BE2C (cell line): Measurements from ENCODE around the gene IGSF21.
A peak's percentile ranks its signal among the peaks of the same experiment; 100 is the strongest.

Experiments used
- DNase-seq: peaks from one replicate; pipeline ENCODE4 v3.0.0-alpha.2; 2020
- H3K27me3 ChIP-seq: fragments of 250-450 bp; sonication (Bioruptor Pico); 2 replicates; pipeline ENCODE4 v1.5.1; 2020; ENCODE audit warnings: mild to moderate bottlenecking
- H3K36me3 ChIP-seq: fragments of 250-450 bp; sonication (Bioruptor Pico); 2 replicates; pipeline ENCODE4 v1.5.1; 2020; ENCODE audit warnings: mild to moderate bottlenecking
- H3K4me1 ChIP-seq: fragments of 250-450 bp; sonication (Bioruptor Pico); 2 replicates; pipeline ENCODE4 v1.5.1; 2020
- H3K4me3 ChIP-seq: 2 replicates; pipeline ENCODE4 v1.5.1; 2011; ENCODE audit warnings: low read depth, low read length
- H3K9me3 ChIP-seq: fragments of 250-450 bp; sonication (Bioruptor Pico); 2 replicates; pipeline ENCODE4 v1.5.1; 2020
- CTCF ChIP-seq: IDR thresholded peaks from 2 replicates; pipeline ENCODE4 v1.5.1; 2012; ENCODE audit warnings: mild to moderate bottlenecking, low read depth, low read length

IGSF21 gene

GRCh38 chr1:18197299-18197698, 89.7 kb downstream of the IGSF21 start:
- DNase-seq, result no peak
- H3K9me3 ChIP-seq, result no peaks in the 10 kb centered on the region

DNA sequence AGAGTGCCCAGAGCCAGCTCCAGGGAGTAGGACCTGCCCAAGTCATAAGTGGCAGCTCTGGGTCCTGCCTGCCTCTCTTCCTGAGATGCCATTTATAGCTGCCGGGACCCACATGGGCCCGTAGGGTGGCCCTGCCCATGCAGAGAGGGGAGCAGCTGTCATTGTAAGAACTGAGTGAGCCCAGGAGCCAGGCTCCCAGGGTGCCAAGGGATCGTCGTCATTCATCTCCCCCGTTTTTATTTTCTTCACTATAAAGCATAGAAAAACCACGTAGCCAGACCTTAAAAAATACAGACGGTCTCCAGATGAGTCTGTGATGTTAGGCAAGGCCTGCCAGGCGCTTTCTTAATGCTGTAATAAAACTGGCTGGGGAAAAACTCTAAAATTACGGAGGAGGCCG, 90.7 kb downstream of the IGSF21 start:
- DNase-seq, result no peak
- no peak overlapping the region for H3K4me3 ChIP-seq
- TF ChIP-seq CTCF, result no peak
- H3K36me3 ChIP-seq, result no peaks in the 10 kb centered on the region
- H3K4me1 ChIP-seq, result no peaks in the 10 kb centered on the region
- H3K9me3 ChIP-seq, result no peaks in the 10 kb centered on the region
- H3K27me3 ChIP-seq, result no peaks in the 10 kb centered on the region

More at GRCh38 chr1:18197299-18197698, 89.7 kb downstream of the IGSF21 start:
- TF ChIP-seq CTCF, result peak; percentile 11; the same call in 1 of the 2 replicates
- Histone ChIP-seq H3K4me3 (no peak overlapping the region), H3K27me3 (no peaks in the 10 kb centered on the region), H3K4me1 (no peaks in the 10 kb centered on the region), H3K36me3 (no peaks in the 10 kb centered on the region)

GRCh38 chr1:18199462-18199861, 91.9 kb downstream of the IGSF21 start:
- Histone ChIP-seq H3K27me3 (no peaks in the 10 kb centered on the region), H3K9me3 (no peaks in the 10 kb centered on the region), H3K36me3 (no peaks in the 10 kb centered on the region), H3K4me1 (no peaks in the 10 kb centered on the region), H3K4me3 (no peak overlapping the region)
- no peak for TF ChIP-seq CTCF
- peak; percentile 26 for DNase-seq

DNA sequence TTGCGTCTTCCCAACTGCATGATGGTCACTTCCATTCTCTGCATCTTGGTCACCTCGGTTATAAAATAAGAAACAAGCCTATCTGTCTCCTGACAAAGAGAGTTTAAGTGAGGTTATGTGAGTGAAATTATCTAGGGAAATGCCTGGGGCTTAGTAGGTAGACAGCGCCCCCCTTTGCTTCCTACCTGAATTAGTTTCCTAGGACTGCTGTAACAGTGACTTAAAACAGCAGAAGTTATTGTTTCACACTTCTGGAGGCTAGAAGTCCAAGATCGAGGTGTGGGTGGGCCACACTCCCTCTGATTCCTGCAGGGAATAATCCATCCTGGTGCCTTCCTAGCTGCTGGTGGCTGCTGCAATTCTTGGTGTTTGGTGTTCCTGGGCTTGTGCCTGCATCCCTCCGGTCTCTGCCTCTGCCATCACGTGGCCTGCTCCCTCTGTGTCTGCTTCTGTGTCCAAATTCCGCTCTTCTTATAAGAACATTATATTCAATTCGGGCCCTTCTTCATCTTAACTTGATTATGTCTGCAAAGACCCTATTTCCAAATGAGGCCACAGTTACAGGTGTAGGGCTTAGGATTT, 92.6 kb downstream of the IGSF21 start:
- H3K4me3 ChIP-seq, result no peak overlapping the region
- peak; percentile 34 for TF ChIP-seq CTCF
- H3K27me3 ChIP-seq, result no peaks in the 10 kb centered on the region
- DNase-seq, result no peak
- H3K9me3 ChIP-seq, result no peaks in the 10 kb centered on the region
- no peaks in the 10 kb centered on the region for H3K36me3 ChIP-seq
- no peaks in the 10 kb centered on the region for H3K4me1 ChIP-seq

- no peak for DNase-seq
- H3K9me3 ChIP-seq, result no peaks in the 10 kb centered on the region
- TF ChIP-seq CTCF, result no peak
- H3K4me1 ChIP-seq, result no peaks in the 10 kb centered on the region
- H3K4me3 ChIP-seq, result no peak overlapping the region
- H3K27me3 ChIP-seq, result no peaks in the 10 kb centered on the region
- no peaks in the 10 kb centered on the region for H3K36me3 ChIP-seq
Measured at GRCh38 chr1:18200918-18201317, 93.3 kb downstream of the IGSF21 start.

DNA sequence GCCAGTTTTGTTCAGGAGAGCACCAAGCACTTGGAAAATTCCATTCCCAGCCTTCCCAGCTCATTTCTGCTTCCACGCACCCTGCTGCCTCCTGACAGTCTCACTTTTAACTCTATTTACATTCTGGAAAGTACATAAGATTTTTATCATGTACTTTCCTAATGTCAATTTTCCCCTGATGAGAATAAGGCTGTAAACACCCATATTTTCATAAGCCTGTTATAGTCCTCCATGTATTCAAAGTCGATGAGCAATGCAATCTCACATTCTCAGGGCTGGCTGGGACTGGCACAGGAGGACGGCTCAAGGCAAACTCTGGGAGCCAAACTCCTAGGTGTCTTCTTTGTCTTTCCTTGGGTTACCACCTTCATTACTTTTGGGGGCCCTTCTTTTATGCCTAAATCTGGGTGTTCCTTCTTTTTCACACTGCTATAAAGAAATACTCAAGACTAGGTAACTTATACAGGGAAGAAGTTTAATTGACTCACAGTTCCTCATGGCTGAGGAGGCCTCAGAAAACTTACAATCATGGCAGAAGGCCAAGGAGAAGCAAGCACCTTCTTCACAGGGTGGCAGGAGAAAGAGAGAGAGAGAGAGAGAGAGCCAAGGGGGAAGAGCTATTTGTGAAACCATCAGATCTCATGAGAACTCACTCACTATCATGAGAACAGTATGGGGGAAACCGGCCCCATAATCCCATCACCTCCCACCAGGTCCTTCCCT, 94.6 kb downstream of the IGSF21 start:
- no peak for DNase-seq
- H3K4me1 ChIP-seq, result no peaks in the 10 kb centered on the region
- H3K36me3 ChIP-seq, result no peaks in the 10 kb centered on the region
- H3K27me3 ChIP-seq, result no peaks in the 10 kb centered on the region
- no peak for TF ChIP-seq CTCF
- no peak overlapping the region for H3K4me3 ChIP-seq
- H3K9me3 ChIP-seq, result no peaks in the 10 kb centered on the region
